Activated CD8-positive, alpha-beta memory T cell treated with anti-CD3 and anti-CD28 coated beads for 1 hour (primary cell): ENCODE data around the gene LRRC57.

Experiments used
- DNase-seq, 2 donors: peaks; one replicate each; pipeline ENCODE4 v3.0.0-alpha.2; 2020; ENCODE audit warnings: low read depth in 1 of 2; ENCODE audit errors: extremely low read depth in 1 of 2

LRRC57 gene

DNA sequence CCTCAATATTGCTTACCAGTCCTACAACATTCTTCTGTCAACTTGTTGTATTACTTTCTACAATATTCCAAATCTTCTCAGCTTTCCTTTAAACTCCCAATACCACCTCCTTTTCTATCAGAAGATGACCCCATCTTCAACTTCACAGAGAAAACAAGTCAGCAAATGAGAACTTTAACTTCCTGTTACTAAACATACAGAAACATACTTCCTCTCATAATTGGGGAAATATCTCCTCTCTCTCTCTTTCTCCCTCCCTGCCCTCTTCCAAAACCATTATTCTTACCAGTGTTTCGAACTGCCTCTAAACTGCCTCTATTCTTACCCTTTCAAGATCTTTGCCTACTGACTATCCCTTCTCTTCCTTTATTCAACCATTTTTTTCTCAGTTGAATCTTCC is 54.9 kb downstream of the LRRC57 start:
- DNase-seq = no peak

DNA sequence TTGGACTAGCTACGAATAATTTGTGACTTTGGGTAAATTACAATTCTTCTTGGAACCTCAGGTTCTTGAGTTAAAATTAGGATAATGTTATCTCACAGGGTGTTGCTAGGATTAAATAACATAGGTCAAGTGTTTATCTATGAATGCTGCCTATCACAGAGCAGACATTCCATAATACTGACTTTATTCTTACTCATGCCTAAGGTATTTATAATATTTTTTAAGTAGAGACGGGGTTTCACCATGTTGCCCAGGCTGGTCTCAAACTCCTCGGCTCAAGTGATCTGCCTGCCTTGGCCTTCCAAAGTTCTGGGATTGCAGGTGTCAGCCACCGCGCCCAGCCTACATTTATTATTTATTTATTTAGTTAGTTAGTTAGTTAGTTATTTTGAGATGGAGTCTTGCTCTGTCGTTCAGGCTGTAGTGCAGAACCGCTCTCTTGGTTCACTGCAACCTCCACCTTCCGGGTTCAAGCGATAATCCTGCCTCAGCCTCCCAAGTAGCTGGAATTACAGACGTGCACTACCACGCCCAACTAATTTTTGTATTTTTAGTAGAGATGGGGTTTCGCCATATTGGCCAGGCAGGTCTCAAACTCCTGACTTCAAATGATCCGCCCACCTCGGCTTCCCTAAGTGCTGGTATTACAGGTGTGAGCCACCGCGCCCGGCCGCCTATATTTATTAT is 56.9 kb downstream of the LRRC57 start:
- DNase-seq = no peak

DNA sequence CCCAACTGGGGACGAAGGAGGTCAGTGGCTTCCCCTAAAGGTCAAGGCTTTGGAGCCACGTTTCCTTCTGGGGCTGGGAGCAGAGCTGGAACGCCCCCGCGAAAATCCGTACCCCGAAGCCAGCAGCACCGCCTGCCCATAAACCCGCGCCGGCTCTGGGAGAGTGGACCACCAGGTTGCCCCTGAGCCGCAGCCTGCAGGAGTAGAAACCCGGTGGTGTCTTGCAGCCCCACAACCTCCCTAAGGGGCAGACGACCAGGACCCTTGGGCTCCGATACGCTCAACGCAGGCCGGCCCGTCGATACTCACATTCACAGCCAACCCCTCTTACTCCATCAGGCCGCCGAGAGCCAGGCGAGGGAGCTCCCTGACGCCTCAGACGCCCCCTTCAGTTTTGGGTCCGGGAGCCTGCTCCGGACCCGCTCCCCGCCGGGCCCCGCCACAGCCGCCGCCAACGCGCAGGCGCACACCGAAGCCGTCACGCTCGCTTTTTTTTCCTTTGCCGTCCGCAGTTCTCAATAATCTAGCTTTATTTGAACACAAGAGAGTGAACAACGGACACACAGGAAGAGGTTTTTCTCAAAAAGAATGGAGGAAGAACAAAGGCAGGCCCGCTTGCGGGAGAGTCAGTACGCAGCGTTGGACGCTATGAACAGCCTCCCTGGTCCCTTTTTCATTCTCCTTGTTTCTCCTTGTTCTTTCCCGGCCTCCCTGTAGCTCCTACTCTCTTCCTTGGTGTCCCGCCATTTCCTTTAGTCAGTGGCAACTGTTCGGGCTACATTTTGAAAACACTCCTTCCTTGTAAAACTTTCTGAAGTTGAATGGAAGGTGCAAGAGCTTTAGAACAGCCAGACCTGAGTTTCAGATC is 57.7 kb downstream of the LRRC57 start, which contains the start of gene ZNF106:
Gene ZNF106, minus strand, starts transcription at position 471 of the 868 bp plus-strand sequence. CDS start 18,852 bp downstream, outside the sequence.
- peak; percentile 71 to 77 for DNase-seq

DNA sequence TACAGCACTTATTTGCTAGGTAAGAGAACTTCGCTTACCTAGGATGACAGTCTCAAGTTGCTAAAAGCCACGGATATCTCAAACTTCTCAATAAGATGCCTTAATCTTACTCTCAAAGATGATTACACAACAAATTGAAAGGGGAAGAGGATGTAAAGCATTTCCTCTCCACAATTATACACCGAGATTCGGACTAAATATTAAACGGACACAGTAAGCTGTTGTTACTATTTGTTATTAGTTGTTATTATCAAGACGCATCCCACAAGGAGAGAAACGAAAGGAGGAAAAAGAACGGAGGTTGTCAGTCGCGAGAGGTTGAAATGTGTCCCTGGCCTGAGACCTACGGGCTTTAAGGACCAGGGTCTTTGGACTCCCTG is 58.3 kb downstream of the LRRC57 start:
- no peak for DNase-seq
